Myometrial cell (primary cell): ENCODE measurements around the gene GPR143. TPM values are rescaled to one million over a fixed set of nuclear protein-coding genes. Genes with fewer than 3 reads are reported as not detected.

Experiments
- total RNA-seq: library from RNA; depleted of rRNA; stranded (reverse); fragments of >200 nt; gene quantifications from 2 replicates; pipeline ENCODE4 v1.2.3, GENCODE V29; 2015

The GPR143 gene
- total RNA-seq: 0.29 and 0.53 TPM in 2 replicates

DNA sequence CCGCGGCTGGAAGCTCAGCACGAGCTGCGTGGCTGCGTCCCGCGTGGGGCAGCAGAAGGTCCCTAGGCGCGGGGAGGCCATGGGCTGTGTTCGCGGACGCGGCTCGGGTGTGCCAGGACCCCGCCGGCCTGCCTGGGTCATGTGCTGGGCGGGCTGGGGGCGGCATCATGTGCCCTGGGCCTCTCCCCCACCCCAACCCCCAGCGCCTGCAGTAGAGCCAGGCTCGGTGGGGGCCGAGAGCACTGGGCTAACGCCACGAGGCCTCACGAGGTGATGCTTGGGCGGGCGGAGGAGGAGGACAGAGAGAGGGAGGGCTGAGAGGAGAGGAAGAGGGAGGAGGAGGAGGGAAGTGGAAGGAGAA is at the start of gene GPR143:
Gene GPR143 (minus strand): TSS at position 111 of the 361 bp plus-strand sequence. CDS start 30 bp downstream, at position 81.

GRCh38 chrX:9785944-9786797 is 20.5 kb upstream of the GPR143 start, which contains the start of gene SHROOM2:
SHROOM2 (plus strand) TSS chrX:9786429; CDS start chrX:9786546, 117 bp downstream.

Other genes starting within 250 kb of the GPR143 start
- 11.8 and 11.9 TPM in 2 replicates for gene SHROOM2, start 20.6 kb upstream of the GPR143 start, total RNA-seq
- 2.7 TPM in 1 of 2 replicates, not detected in the other for gene CLDN34, start 201.5 kb upstream of the GPR143 start, total RNA-seq